Stimulated activated CD8-positive, alpha-beta memory T cell treated with anti-CD3 and anti-CD28 coated beads, Interleukin-4, amount 100 ng/mL, for 48 hours (primary cell): Measurements from ENCODE around the gene GAPVD1.

Experiments used
- DNase-seq: peaks from one replicate; pipeline ENCODE4 v3.0.0-alpha.2; 2020

GAPVD1 gene

GRCh38 chr9:125409637-125410521 is 148.3 kb downstream of the GAPVD1 start:
- peak; percentile 65 for DNase-seq

GRCh38 chr9:125410522-125410894 is 148.9 kb downstream of the GAPVD1 start:
- DNase-seq, result no peak

- DNase-seq, result no peak
Observed at GRCh38 chr9:125411171-125411756, 149.6 kb downstream of the GAPVD1 start.

GRCh38 chr9:125412166-125412565 is 150.5 kb downstream of the GAPVD1 start:
- no peak for DNase-seq

- no peak for DNase-seq
Observed at GRCh38 chr9:125413579-125413978, 152.0 kb downstream of the GAPVD1 start.

- no peak for DNase-seq
Observed at GRCh38 chr9:125415583-125416460, 154.2 kb downstream of the GAPVD1 start.

GRCh38 chr9:125416517-125416916 is 154.9 kb downstream of the GAPVD1 start:
- DNase-seq, result no peak
